HG03460 (cell line): Measurements from ENCODE around the gene BAG1.
A peak's percentile ranks its signal among the peaks of the same experiment; 100 is the strongest.

Experiments
- ATAC-seq: cut with Tn5 transposase; IDR thresholded peaks from one replicate; pipeline ENCODE4 v1.9.1; 2021; ENCODE audit not compliant: unreplicated experiment

BAG1 gene

DNA sequence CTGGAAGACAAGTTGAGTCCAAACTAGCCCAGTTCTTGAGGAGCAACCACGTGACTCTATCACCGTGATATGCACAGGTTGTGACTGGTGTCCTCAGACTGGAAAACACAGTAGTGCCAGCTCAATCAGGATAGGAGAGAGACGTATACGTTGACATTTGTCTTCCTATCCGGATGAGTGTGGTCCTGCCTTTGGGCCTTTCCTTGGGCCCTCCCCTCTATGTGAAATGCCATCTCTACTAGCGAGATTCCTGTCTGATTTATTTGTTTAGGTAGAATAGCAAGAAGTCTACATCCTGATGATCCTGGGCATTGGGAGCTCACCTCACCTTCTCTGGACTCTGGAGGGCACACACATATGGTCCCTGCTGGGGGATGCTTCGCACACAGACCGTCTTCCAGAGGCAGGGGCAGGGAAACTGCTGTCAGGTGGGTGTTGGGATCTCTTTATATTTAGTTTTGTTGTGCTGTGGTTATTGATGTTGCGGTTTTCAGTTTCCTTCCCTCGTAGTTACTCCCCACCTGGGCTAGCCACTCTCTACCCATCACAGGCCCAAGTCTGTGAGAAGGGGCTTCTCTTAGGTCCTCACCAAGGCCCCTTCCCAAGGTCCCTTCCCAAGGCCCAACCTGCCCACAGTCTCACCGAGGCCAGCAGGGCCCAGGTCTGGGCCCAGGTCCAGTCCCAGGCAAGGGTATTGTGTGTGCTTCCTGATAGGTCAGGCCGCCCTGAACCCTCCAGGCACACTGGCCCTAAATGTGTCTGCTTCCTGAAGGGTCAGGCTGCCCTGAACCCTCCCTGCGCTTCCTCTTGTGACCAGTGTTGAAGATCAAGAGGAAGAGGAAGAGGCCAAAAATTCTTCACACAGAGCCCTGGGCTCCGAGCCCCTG is 43.6 kb downstream of the BAG1 start:
- peak; percentile 59 for ATAC-seq

DNA sequence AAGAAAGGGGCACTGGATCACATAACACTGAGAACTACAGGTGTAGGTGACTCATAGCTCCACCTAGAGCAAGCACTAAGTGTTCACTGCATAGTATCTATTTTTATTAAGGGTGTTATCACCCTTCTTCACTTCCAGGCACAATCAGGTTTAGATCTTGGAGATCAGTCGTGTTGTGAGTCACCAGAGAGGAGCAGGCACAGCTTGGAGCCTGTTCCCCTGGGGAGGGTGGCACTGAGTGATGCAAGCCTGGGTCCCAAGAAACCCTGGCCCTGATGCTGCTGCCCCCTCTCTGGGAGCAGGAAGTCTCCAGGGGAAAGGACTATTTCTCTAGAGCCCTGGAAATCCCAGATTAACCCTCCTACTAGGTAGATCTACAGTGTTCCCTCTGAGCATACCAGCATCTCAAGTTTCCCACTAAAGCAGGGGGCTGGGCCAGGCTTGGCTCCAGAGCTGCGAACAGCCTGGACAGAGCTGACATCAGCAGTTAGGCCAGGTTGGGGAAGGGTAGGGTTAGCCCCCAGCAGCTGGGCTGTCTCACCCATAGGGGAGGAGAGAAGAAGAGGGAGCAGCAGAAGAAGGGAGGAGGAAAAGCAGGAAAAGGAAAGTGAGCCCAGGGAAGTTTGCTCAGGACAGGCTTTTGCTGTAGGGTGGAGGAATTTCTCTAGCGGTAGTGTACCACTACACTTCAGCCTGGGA is 52.7 kb downstream of the BAG1 start:
- ATAC-seq, result no peak

DNA sequence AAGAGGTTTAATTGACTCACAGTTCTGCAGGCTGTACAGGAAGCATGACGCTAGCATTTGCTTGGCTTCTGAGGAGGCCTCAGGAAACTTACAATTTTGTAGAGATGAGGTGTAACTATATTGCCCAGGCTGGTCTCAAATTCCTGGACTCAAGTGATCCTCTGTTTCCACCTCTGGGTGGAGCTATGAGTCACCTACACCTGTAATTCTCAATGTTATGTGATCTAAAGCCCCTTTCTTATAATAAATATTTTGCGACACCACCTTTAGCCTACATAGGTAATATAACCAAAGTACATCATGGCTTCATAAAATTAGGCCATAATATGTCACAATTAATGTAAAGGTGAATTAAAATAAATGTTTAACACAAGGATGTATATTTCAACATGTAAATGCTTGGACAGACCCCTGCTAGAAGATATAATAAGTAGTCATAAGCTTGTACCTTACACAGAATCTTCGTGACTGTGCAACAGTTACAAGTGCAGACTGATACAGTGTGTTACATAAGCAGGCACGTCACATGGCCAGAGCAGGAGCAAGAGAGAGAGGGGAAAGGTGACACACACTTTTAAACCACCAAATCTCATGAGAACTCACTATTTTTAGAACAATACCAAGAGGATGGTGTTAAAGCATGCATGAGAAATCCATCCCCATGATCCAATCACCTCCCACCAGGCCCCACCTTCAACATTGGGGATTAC is 54.3 kb downstream of the BAG1 start:
- no peak for ATAC-seq

DNA sequence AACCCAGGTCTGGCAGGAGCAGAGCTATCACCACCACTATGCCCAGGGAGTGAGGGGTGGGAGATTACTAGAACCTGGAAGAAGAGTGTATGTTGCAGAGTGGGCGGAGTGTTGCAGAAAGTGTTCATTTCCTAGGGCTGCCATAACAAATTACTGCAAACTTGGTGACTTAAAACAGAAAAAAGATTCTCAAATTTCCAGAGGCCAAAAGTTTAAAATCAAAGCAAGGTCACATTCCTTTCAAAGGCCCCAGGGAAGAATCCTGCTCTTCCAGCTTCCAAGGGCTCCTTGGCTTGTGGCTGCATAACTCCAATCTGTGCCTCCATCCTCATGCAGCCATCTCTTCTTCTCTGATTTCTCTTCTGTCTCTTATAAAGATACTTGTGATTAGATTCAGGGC is 55.1 kb downstream of the BAG1 start:
- ATAC-seq, result no peak

DNA sequence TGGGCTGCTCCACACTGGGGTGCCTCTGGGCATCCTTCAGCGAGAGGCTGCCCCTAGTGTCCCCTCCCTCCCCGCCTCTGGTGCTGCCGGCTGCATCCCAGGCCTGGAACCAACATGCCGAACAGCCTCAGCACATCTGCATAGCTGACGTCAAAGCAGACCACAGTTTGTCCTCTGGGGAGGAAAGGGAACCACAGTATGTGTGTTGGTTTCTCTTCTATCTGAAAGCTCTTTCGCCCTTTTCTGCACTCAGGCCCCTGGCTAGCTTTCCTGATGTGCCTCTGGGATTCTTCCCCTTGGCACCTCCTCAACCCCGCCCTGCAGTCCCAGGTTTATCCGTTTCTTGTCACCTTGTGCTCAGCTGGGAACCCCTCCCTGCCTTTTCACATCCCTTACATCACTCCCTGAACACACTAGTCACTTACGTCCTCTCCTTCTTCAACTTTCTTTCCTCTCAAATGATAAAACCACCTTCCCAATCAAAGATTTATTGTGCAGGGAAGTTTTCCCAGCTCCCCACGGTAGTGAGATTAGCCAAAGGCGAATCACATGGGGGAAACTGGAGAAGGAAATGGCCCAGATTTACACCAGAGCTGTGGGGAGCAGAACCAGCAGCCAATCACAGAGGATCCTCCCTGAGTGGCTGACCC is 61.8 kb downstream of the BAG1 start:
- ATAC-seq, result peak; percentile 100
